Gastrocnemius medialis (tissue), 4 donors: ENCODE measurements around the gene PFKFB2. TPM values are rescaled to one million over a fixed set of nuclear protein-coding genes. Genes with fewer than 3 reads are reported as not detected.

Source experiments
- ATAC-seq, 2 donors: fragments of 150-250 bp; one replicate each; pipeline ENCODE4 v1.9.1; 2016
- DNase-seq, 2 donors: peaks; one replicate each; pipeline ENCODE4 v3.0.0-alpha.2; 2019
- H3K27ac ChIP-seq, 4 donors: fragments of 200-600 bp; sonication (generic); 1 replicate in 1 of 4; 2 replicates in 3 of 4; pipeline ENCODE4 v1.5.1; 2016 to 2018; ENCODE audit warnings: mild to moderate bottlenecking in 2 of 4, moderate library complexity in 1 of 4
- H3K27me3 ChIP-seq, 3 donors: fragments of 200-600 bp; sonication (generic) in 2 of 3; 1 replicate in 1 of 3; 2 replicates in 2 of 3; pipeline versions ENCODE4 v1.5.1 to v1.6.0; 2016 to 2019; ENCODE audit warnings: mild to moderate bottlenecking in 1 of 3, moderate library complexity in 1 of 3
- H3K36me3 ChIP-seq, 2 donors: fragments of 200-600 bp; sonication (generic) in 1 of 2; one replicate each; pipeline ENCODE4 v1.5.1; 2017 to 2018
- H3K4me1 ChIP-seq, 2 donors: fragments of 200-600 bp; sonication (generic) in 1 of 2; one replicate each; pipeline ENCODE4 v1.5.1; 2016 to 2017; ENCODE audit warnings: mild to moderate bottlenecking in 2 of 2
- H3K4me3 ChIP-seq, 4 donors: fragments of 200-600 bp; sonication (generic) in 3 of 4; 1 replicate in 1 of 4; 2 replicates in 3 of 4; pipeline ENCODE4 v1.5.1; 2016 to 2019; ENCODE audit warnings: mild to moderate bottlenecking in 2 of 4
- H3K9me3 ChIP-seq, 3 donors: fragments of 200-600 bp; sonication (generic) in 2 of 3; 1 replicate in 1 of 3; 2 replicates in 2 of 3; pipeline ENCODE4 v1.5.1; 2016 to 2019
- POLR2A ChIP-seq, 2 donors: fragments of 450-650 bp; IDR thresholded peaks; one replicate each; pipeline ENCODE4 v1.6.1; 2017; ENCODE audit warnings: antibody characterized with exemption in 2 of 2, mild to moderate bottlenecking in 2 of 2, moderate library complexity in 2 of 2
- in situ Hi-C, 4 donors: fragments of 200-750 bp; cut with MboI; loops; one replicate each; pipeline versions ENCODE4 v1.15.0 to v1.8.0; 2017; ENCODE audit warnings: low sequenced_read_pairs in 4 of 4
- intact Hi-C: fragments of 100-400 bp; cut with DNase I; formaldehyde crosslinking; loops from one replicate; pipeline ENCODE4 v1.15.1; 2023; ENCODE audit warnings: low total_unique reads
- total RNA-seq, 4 donors: library from RNA; depleted of rRNA; stranded (reverse); fragments of >200 nt; gene quantifications; one replicate each; pipeline versions ENCODE4 v1.1.0 to v1.2.3, GENCODE V29; 2016
- TF ChIP-seq, protein P1 (sequence below), 5 experiments: fragments of 450-650 bp in 3 of 5; fragments of 200-600 bp in 2 of 5; sonication (generic) in 2 of 5; IDR thresholded peaks in 4 of 5; conservative IDR thresholded peaks in 1 of 5; 1 replicate in 4 of 5; 2 replicates in 1 of 5; pipeline ENCODE4 v1.5.1; 2016 to 2019; ENCODE audit warnings: antibody characterized with exemption in 5 of 5, mild to moderate bottlenecking in 3 of 5, moderate library complexity in 3 of 5

Gene PFKFB2
- total RNA-seq, 4 donors from 2014 or later: 35.5 to 40.3 (median 37.6) TPM

DNA sequence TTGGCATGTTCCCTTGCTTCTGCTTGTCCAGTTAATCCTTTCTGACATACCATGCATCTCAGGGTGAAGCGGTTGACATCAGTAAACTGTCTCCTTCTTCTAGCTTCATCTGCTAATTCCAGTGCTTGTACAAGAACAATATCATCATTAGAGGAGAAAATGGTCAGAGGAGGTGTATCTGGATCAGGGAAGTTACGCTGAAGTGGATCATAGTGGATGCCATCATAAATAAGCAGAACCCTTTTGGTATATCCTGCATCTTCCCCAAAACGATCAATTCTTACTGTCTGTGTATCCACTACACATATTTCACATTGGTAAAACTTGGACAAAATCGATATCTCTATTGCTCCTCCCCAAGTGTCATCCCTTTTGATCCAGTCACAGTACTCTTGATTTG lies 4.0 kb upstream of the PFKFB2 start:
- Histone ChIP-seq H3K27ac (no peak overlapping the region), H3K4me3 (no peak overlapping the region), H3K27me3 (no peaks in the 10 kb centered on the region), H3K4me1 (peaks cover 38 to 42% of the 10 kb centered on the region in 2 donors), H3K36me3 (peaks cover 0 to 17% of the 10 kb centered on the region in 2 donors), H3K9me3 (no peaks in the 10 kb centered on the region)
- in situ Hi-C loops (no loop called here), intact Hi-C loops (no loop called here)
- ATAC-seq: no peak
- no peak for TF ChIP-seq POLR2A (IDR thresholded peaks at IDR 0.05)
- TF ChIP-seq, protein P1, sequence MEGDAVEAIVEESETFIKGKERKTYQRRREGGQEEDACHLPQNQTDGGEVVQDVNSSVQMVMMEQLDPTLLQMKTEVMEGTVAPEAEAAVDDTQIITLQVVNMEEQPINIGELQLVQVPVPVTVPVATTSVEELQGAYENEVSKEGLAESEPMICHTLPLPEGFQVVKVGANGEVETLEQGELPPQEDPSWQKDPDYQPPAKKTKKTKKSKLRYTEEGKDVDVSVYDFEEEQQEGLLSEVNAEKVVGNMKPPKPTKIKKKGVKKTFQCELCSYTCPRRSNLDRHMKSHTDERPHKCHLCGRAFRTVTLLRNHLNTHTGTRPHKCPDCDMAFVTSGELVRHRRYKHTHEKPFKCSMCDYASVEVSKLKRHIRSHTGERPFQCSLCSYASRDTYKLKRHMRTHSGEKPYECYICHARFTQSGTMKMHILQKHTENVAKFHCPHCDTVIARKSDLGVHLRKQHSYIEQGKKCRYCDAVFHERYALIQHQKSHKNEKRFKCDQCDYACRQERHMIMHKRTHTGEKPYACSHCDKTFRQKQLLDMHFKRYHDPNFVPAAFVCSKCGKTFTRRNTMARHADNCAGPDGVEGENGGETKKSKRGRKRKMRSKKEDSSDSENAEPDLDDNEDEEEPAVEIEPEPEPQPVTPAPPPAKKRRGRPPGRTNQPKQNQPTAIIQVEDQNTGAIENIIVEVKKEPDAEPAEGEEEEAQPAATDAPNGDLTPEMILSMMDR (IDR thresholded peaks at IDR 0.05 in 4 of 5, conservative IDR thresholded peaks at IDR 0.05 in 1 of 5): no peak
- DNase-seq: no peak

DNA sequence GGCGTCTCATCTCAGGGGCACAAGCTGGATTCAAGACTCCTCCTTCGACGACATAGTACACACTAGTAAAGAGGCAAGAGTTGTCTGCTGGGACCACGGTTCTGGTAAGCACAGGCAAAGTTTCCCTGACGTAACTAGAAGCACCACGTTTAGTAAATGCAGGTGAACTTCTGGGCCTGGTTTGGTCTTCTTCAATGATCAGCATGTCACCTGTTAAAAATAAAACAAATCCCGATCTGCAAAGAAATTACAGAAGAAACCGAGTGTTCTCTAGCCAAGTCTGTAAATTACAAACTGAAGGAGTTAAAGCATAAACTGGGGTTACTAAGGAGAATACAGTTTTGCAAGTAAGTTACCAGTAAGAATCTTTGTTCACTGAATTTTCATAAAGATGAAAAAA lies 3.6 kb upstream of the PFKFB2 start:
- TF ChIP-seq, protein P1 (IDR thresholded peaks at IDR 0.05 in 4 of 5, conservative IDR thresholded peaks at IDR 0.05 in 1 of 5): no peak
- no peak for TF ChIP-seq POLR2A (IDR thresholded peaks at IDR 0.05)
- Histone ChIP-seq H3K9me3 (no peaks in the 10 kb centered on the region), H3K4me1 (peaks cover 38 to 47% of the 10 kb centered on the region in 2 donors), H3K36me3 (peaks cover 0 to 17% of the 10 kb centered on the region in 2 donors), H3K27me3 (no peaks in the 10 kb centered on the region), H3K4me3 (peak overlapping the region; percentile 77 to 95 (median 90)), H3K27ac (peak overlapping the region; percentile 93 to 95 (median 94))
- no peak for DNase-seq
- intact Hi-C loops: no loop called here
- in situ Hi-C loops: no loop called here
- no peak for ATAC-seq

DNA sequence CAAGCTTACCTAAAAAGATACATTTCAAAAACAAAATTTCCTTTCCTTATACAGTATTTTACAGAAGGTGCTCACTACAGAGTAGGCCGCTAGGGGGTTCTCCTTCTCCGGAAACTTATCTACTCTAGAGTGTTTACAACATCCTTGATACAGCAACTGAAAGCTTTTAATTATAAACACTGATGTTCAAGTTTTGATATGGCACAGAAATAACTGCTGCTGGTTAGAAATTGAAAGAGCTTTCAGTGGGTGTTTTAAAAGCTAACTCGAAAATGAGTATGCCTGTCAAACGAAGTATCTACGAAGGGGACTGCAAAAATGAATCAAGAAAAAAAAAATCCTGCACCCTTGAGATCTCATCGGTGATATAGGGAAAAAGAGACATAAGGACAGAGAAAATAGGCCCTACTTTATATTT lies 3.1 kb upstream of the PFKFB2 start:
- H3K4me3 ChIP-seq: peak overlapping the region; percentile 77 to 95 (median 90)
- peak overlapping the region; percentile 93 to 95 (median 94) for H3K27ac ChIP-seq
- in situ Hi-C loops (loop anchor here in 2 of 4 donors (25.0 kb wide), 2 partner anchors 413 to 737 kb away; partner anchors contain the start of gene DYRK3 (in 1 of the 2)), intact Hi-C loops (loop anchor here (1.0 to 10.0 kb wide), 5 partner anchors 27 to 545 kb away; partner anchors contain the start of genes CD55 and RASSF5)
- peaks cover 0 to 17% of the 10 kb centered on the region in 2 donors for H3K36me3 ChIP-seq
- H3K9me3 ChIP-seq: no peaks in the 10 kb centered on the region
- ATAC-seq (peak; percentile 21 to 45), DNase-seq (peak in 1 of 2 donors; percentile 28)
- H3K4me1 ChIP-seq: peaks cover 41 to 51% of the 10 kb centered on the region in 2 donors
- no peaks in the 10 kb centered on the region for H3K27me3 ChIP-seq
- no peak for TF ChIP-seq POLR2A (IDR thresholded peaks at IDR 0.05)
- TF ChIP-seq, protein P1 (IDR thresholded peaks at IDR 0.05 in 4 of 5, conservative IDR thresholded peaks at IDR 0.05 in 1 of 5): peak; percentile 71 to 86 (median 81)

DNA sequence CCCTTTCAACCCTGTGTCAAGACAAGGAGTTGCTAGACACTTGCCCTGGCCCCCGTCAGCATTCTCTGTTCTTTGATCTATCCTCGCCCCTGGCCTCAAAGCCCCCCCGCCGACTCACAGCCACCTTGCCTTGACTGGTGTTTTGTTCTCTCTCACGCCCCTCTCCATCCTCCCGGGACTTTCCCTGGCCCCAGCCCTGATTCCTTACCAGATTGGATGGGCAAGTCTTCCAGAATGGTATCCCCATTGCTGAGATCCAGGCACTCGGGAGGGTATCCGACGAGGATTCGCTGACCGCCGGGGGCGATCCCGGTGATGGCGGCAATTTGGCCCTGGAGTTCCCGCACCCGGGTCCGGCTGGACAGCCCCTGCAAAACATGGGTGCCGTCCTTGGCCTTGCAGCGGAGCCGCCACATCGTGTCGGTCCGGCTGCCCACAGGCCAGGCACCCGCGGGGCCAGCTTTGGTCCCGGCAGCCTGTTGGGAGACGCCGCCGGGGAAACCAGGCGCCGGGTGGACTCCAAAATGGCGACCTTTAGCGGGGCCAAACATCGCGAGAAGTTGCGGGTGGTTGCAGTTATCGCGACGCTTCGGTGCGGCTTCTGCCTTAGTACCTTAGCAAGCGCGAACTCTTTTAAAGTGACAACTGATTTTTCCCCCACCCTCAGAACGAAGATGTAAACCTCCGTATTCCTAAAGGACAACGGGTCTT lies 2.4 kb upstream of the PFKFB2 start:
- in situ Hi-C loops: loop anchor here in 2 of 4 donors (25.0 kb wide), 2 partner anchors 413 to 737 kb away; partner anchors contain the start of gene DYRK3 (in 1 of the 2)

More for the DNA sequence above, 2.4 kb upstream of the PFKFB2 start:
- intact Hi-C loops: loop anchor here (1.0 to 10.0 kb wide), 5 partner anchors 27 to 546 kb away; partner anchors contain the start of genes CD55 and RASSF5
- Histone ChIP-seq H3K4me3 (peak overlapping the region; percentile 77 to 95 (median 90)), H3K36me3 (peaks cover 0 to 17% of the 10 kb centered on the region in 2 donors), H3K9me3 (no peaks in the 10 kb centered on the region), H3K27ac (peak overlapping the region; percentile 93 to 95 (median 94)), H3K27me3 (no peaks in the 10 kb centered on the region), H3K4me1 (peaks cover 43 to 51% of the 10 kb centered on the region in 2 donors)
- ATAC-seq: peak; percentile 56 to 59
- TF ChIP-seq POLR2A (IDR thresholded peaks at IDR 0.05): peak; percentile 39 to 44
- TF ChIP-seq, protein P1 (IDR thresholded peaks at IDR 0.05 in 4 of 5, conservative IDR thresholded peaks at IDR 0.05 in 1 of 5): no peak
- DNase-seq: peak; percentile 79 to 88
